GM12891 (cell line): ENCODE results near the gene SMIM38.

Experiments
- POLR2A ChIP-seq: IDR thresholded peaks from 2 replicates; pipeline ENCODE4 v1.6.1; 2011; ENCODE audit warnings: low read depth, low read length, control low read depth
- POLR2AphosphoS5 ChIP-seq: IDR thresholded peaks from 2 replicates; pipeline ENCODE4 v1.6.1; 2011; ENCODE audit warnings: low read depth, low read length, control low read depth

- TF ChIP-seq POLR2AphosphoS5 (no peak), POLR2A (no peak)
Observed at GRCh38 chr11:69178819-69179482, 23.2 kb downstream of the SMIM38 start.
